WERI-Rb-1 (cell line): ENCODE results near the gene ADCY5.

Experiments
- DNase-seq: peaks from one replicate; pipeline ENCODE4 v3.0.0-alpha.2; 2020
- H3K27ac ChIP-seq: fragments of 250-450 bp; sonication (Bioruptor Pico); 2 replicates; pipeline ENCODE4 v1.5.1; 2020; ENCODE audit warnings: mild to moderate bottlenecking, moderate library complexity
- H3K27me3 ChIP-seq: fragments of 250-450 bp; sonication (Bioruptor Pico); 2 replicates; pipeline ENCODE4 v1.5.1; 2021; ENCODE audit warnings: mild to moderate bottlenecking, low read depth, moderate library complexity; ENCODE audit not compliant: insufficient read depth, severe bottlenecking
- H3K36me3 ChIP-seq: fragments of 250-450 bp; sonication (Bioruptor Pico); 2 replicates; pipeline ENCODE4 v1.5.1; 2020; ENCODE audit warnings: mild to moderate bottlenecking, moderate library complexity
- H3K4me3 ChIP-seq: 2 replicates; pipeline ENCODE4 v1.5.1; 2011; ENCODE audit warnings: low read depth, mild to moderate bottlenecking, control low read depth, low read length
- H3K9me3 ChIP-seq: fragments of 250-450 bp; sonication (Bioruptor Pico); 2 replicates; pipeline ENCODE4 v1.5.1; 2021; ENCODE audit warnings: mild to moderate bottlenecking, moderate library complexity; ENCODE audit not compliant: severe bottlenecking
- CTCF ChIP-seq: IDR thresholded peaks from 2 replicates; pipeline ENCODE4 v1.5.1; 2011; ENCODE audit warnings: low read depth, mild to moderate bottlenecking, control low read depth, inconsistent platforms, low read length

The ADCY5 gene

GRCh38 chr3:123479891-123480290 lies 31.0 kb upstream of the ADCY5 start:
- TF ChIP-seq CTCF: no peak
- no peak for DNase-seq
- no peaks in the 10 kb centered on the region for H3K36me3 ChIP-seq
- no peak overlapping the region for H3K27ac ChIP-seq
- no peaks in the 10 kb centered on the region for H3K27me3 ChIP-seq
- H3K9me3 ChIP-seq: no peaks in the 10 kb centered on the region
- H3K4me3 ChIP-seq: no peak overlapping the region

GRCh38 chr3:123478314-123478713 lies 29.4 kb upstream of the ADCY5 start:
- no peaks in the 10 kb centered on the region for H3K9me3 ChIP-seq
- no peak for TF ChIP-seq CTCF
- no peak for DNase-seq
- no peak overlapping the region for H3K4me3 ChIP-seq
- H3K27me3 ChIP-seq: no peaks in the 10 kb centered on the region
- H3K36me3 ChIP-seq: no peaks in the 10 kb centered on the region
- H3K27ac ChIP-seq: no peak overlapping the region

GRCh38 chr3:123476967-123477750 lies 28.3 kb upstream of the ADCY5 start:
- H3K27me3 ChIP-seq: no peaks in the 10 kb centered on the region
- no peaks in the 10 kb centered on the region for H3K9me3 ChIP-seq
- no peaks in the 10 kb centered on the region for H3K36me3 ChIP-seq
- TF ChIP-seq CTCF: no peak
- DNase-seq: no peak
- no peak overlapping the region for H3K27ac ChIP-seq
- no peak overlapping the region for H3K4me3 ChIP-seq

GRCh38 chr3:123475786-123476185 lies 26.9 kb upstream of the ADCY5 start:
- H3K4me3 ChIP-seq: no peak overlapping the region
- no peaks in the 10 kb centered on the region for H3K27me3 ChIP-seq
- no peaks in the 10 kb centered on the region for H3K9me3 ChIP-seq
- no peak overlapping the region for H3K27ac ChIP-seq
- TF ChIP-seq CTCF: no peak
- H3K36me3 ChIP-seq: no peaks in the 10 kb centered on the region
- DNase-seq: no peak

GRCh38 chr3:123471106-123471505 lies 22.2 kb upstream of the ADCY5 start:
- Histone ChIP-seq H3K36me3 (no peaks in the 10 kb centered on the region), H3K27me3 (no peaks in the 10 kb centered on the region), H3K4me3 (no peak overlapping the region), H3K27ac (no peak overlapping the region), H3K9me3 (no peaks in the 10 kb centered on the region)
- no peak for TF ChIP-seq CTCF
- no peak for DNase-seq

GRCh38 chr3:123469323-123469995 lies 20.6 kb upstream of the ADCY5 start:
- no peak for DNase-seq
- Histone ChIP-seq H3K36me3 (no peaks in the 10 kb centered on the region), H3K9me3 (no peaks in the 10 kb centered on the region), H3K4me3 (no peak overlapping the region), H3K27me3 (no peaks in the 10 kb centered on the region), H3K27ac (no peak overlapping the region)
- TF ChIP-seq CTCF: no peak
